HepG2 (cell line): Measurements from ENCODE around the gene MEIOB. TPM values are rescaled to one million over a fixed set of nuclear protein-coding genes. Genes with fewer than 3 reads are reported as not detected.
A peak's percentile ranks its signal among the peaks of the same experiment; 100 is the strongest.

Experiments used
- ATF7 ChIP-seq, 2 experiments: fragments of 450-650 bp in 1 of 2; sonication (generic) in 1 of 2; formaldehyde crosslinking in 1 of 2; IDR thresholded peaks; 2 replicates each; pipeline versions ENCODE4 v1.4.0 to v1.6.1; 2016 to 2020; ENCODE audit warnings: antibody characterized with exemption in 1 of 2, mild to moderate bottlenecking in 1 of 2, missing genetic modification reagents in 1 of 2
- ATF7-NPFF ChIP-seq: sonication (generic); formaldehyde crosslinking; IDR thresholded peaks from 2 replicates; pipeline ENCODE4 v1.8.1; 2023; ENCODE audit warnings: mild to moderate bottlenecking, low read depth, missing genetic modification reagents, moderate library complexity
- CEBPG ChIP-seq: IDR thresholded peaks from 2 replicates; pipeline ENCODE4 v1.6.1; 2016
- ESRRA ChIP-seq: sonication (generic); formaldehyde crosslinking; IDR thresholded peaks from 2 replicates; pipeline ENCODE4 v1.5.1; 2020; ENCODE audit warnings: mild to moderate bottlenecking, low read depth, missing genetic modification reagents
- MEF2D ChIP-seq: sonication (generic); formaldehyde crosslinking; IDR thresholded peaks from 2 replicates; pipeline ENCODE4 v1.5.1; 2020; ENCODE audit warnings: mild to moderate bottlenecking, missing genetic modification reagents
- POLR2G ChIP-seq: fragments of 200-400 bp; formaldehyde crosslinking; IDR thresholded peaks from 2 replicates; pipeline ENCODE4 v1.6.1; 2018; ENCODE audit warnings: mild to moderate bottlenecking, low read depth, low read length, moderate library complexity
- REXO4 ChIP-seq: sonication (generic); formaldehyde crosslinking; IDR thresholded peaks from 2 replicates; pipeline ENCODE4 v1.8.0; 2022; ENCODE audit warnings: missing genetic modification reagents, mild to moderate bottlenecking, borderline replicate concordance
- SIN3B ChIP-seq: fragments of 150-350 bp; IDR thresholded peaks from 2 replicates; pipeline ENCODE4 v1.6.1; 2014; ENCODE audit warnings: low read length
- TARDBP ChIP-seq: sonication (generic); formaldehyde crosslinking; IDR thresholded peaks from 2 replicates; pipeline ENCODE4 v1.8.0; 2022; ENCODE audit warnings: mild to moderate bottlenecking, missing genetic modification reagents
- ZNF138 ChIP-seq: sonication (generic); formaldehyde crosslinking; IDR thresholded peaks from 2 replicates; pipeline ENCODE4 v1.5.0; 2020; ENCODE audit warnings: mild to moderate bottlenecking, low read depth, missing genetic modification reagents
- ZNF20 ChIP-seq: sonication (generic); formaldehyde crosslinking; IDR thresholded peaks from 2 replicates; pipeline ENCODE4 v1.4.0; 2020; ENCODE audit warnings: mild to moderate bottlenecking, moderate library complexity, missing genetic modification reagents
- ZNF432 ChIP-seq: sonication (generic); formaldehyde crosslinking; IDR thresholded peaks from 2 replicates; pipeline ENCODE4 v1.5.0; 2020; ENCODE audit warnings: missing genetic modification reagents, mild to moderate bottlenecking, borderline replicate concordance
- polyA plus RNA-seq, 8 experiments: library from polyadenylated mRNA; depleted of rRNA in 3 of 8; stranded (reverse) in 7 of 8; unstranded in 1 of 8; fragments of >200 nt; fragmentation: Illumina TruSeq in 4 of 8; extraction: Trizol in 4 of 8; gene quantifications; 2 replicates each; pipeline versions ENCODE4 v1.2.1 to v1.2.3, GENCODE V29; 2011 to 2016; ENCODE audit warnings: low read depth in 4 of 8, missing spikeins in 1 of 8, mixed read lengths in 1 of 8; ENCODE audit not compliant: insufficient read depth in 1 of 8
- total RNA-seq, 5 experiments: library from RNA; depleted of rRNA; stranded (reverse); fragments of >200 nt; fragmentation: Illumina TruSeq; extraction: Trizol; gene quantifications; 2 replicates each; pipeline ENCODE4 v1.2.3, GENCODE V29; 2016; ENCODE audit warnings: low read depth in 1 of 5
- TF ChIP-seq, protein P1 (sequence below): sonication (generic); formaldehyde crosslinking; IDR thresholded peaks from 2 replicates; pipeline ENCODE4 v1.5.0; 2020; ENCODE audit warnings: mild to moderate bottlenecking, missing genetic modification reagents, moderate library complexity
- TF ChIP-seq, protein P2 (sequence below): sonication (generic); formaldehyde crosslinking; IDR thresholded peaks from 2 replicates; pipeline ENCODE4 v1.5.1; 2020; ENCODE audit warnings: mild to moderate bottlenecking, missing genetic modification reagents
- TF ChIP-seq, protein P3 (sequence below): sonication (generic); formaldehyde crosslinking; IDR thresholded peaks from 2 replicates; pipeline ENCODE4 v1.5.0; 2020; ENCODE audit warnings: mild to moderate bottlenecking, missing genetic modification reagents
- TF ChIP-seq, protein P4 (sequence below): sonication (generic); IDR thresholded peaks from 2 replicates; pipeline ENCODE4 v1.6.1; 2016; ENCODE audit warnings: low read depth, borderline replicate concordance
- TF ChIP-seq, protein P5 (sequence below): IDR thresholded peaks from 2 replicates; pipeline ENCODE4 v1.6.1; 2016

MEIOB gene
- total and polyA plus RNA-seq, 2 of the 13 experiments (the other 11 are each of a cell fraction or from before 2014, with no cell fraction given), result 0.17 TPM; not detected in 1

DNA sequence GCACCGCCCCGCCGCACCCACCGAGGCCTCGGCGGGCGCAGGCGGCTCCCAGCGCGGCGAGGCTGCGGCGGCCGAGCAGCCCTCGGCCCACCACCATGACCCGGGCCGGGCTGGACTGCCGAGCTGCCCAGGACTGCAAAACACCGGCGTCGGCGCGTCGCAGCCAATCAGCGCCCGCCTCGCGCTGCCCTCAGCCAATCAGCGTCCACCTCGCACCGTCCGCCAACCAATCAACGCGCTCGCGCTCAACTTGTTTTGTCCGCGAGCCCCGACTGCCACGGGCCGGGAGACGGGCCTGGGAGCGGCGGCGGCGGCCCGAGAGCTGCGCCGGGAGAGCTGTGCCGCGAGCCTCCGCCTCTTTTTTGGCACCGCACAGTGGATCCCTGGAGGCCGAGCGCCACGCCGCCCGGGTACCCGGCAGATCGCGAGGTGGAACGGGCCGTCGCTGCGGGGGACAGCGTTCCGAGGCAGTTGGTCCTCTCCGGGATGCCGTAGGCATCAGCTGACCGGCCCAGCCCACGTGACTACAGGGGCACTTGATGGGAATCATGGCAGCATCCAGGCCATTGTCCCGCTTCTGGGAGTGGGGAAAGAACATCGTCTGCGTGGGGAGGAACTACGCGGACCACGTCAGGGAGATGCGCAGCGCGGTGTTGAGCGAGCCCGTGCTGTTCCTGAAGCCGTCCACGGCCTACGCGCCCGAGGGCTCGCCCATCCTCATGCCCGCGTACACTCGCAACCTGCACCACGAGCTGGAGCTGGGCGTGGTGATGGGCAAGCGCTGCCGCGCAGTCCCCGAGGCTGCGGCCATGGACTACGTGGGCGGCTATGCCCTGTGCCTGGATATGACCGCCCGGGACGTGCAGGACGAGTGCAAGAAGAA, 45.0 kb downstream of the MEIOB start, which contains the start of the genes FAHD1 and HAGH (continued):
- TF ChIP-seq, protein P1, sequence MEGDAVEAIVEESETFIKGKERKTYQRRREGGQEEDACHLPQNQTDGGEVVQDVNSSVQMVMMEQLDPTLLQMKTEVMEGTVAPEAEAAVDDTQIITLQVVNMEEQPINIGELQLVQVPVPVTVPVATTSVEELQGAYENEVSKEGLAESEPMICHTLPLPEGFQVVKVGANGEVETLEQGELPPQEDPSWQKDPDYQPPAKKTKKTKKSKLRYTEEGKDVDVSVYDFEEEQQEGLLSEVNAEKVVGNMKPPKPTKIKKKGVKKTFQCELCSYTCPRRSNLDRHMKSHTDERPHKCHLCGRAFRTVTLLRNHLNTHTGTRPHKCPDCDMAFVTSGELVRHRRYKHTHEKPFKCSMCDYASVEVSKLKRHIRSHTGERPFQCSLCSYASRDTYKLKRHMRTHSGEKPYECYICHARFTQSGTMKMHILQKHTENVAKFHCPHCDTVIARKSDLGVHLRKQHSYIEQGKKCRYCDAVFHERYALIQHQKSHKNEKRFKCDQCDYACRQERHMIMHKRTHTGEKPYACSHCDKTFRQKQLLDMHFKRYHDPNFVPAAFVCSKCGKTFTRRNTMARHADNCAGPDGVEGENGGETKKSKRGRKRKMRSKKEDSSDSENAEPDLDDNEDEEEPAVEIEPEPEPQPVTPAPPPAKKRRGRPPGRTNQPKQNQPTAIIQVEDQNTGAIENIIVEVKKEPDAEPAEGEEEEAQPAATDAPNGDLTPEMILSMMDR (CRISPR knock-in tag), result 0 out of 2 replicates have a peak, but pooled peaks have one; percentile 3
- TF ChIP-seq ZNF432 (no peak), ATF7-NPFF (peak; percentile 68; the same call in 1 of the 2 replicates), POLR2G (peak; percentile 93), REXO4 (CRISPR knock-in tag) (peak; percentile 81; the same call in 1 of the 2 replicates), ZNF20 (CRISPR knock-in tag) (0 out of 2 replicates have a peak, but pooled peaks have one; percentile 56), CEBPG (CRISPR knock-in tag) (no peak; the same call in 1 of the 2 replicates), SIN3B (peak; percentile 94), MEF2D (CRISPR knock-in tag) (peak; percentile 84), ATF7 (IDR thresholded peaks at IDR 0.05) (no peak), ATF7 (CRISPR knock-in tag; IDR thresholded peaks at IDR 0.05) (no peak), ESRRA (CRISPR knock-in tag) (peak; percentile 71; the same call in 1 of the 2 replicates), TARDBP (CRISPR knock-in tag) (peak; percentile 88), ZNF138 (CRISPR knock-in tag) (peak; percentile 88; the same call in 1 of the 2 replicates)
- TF ChIP-seq, protein P2, sequence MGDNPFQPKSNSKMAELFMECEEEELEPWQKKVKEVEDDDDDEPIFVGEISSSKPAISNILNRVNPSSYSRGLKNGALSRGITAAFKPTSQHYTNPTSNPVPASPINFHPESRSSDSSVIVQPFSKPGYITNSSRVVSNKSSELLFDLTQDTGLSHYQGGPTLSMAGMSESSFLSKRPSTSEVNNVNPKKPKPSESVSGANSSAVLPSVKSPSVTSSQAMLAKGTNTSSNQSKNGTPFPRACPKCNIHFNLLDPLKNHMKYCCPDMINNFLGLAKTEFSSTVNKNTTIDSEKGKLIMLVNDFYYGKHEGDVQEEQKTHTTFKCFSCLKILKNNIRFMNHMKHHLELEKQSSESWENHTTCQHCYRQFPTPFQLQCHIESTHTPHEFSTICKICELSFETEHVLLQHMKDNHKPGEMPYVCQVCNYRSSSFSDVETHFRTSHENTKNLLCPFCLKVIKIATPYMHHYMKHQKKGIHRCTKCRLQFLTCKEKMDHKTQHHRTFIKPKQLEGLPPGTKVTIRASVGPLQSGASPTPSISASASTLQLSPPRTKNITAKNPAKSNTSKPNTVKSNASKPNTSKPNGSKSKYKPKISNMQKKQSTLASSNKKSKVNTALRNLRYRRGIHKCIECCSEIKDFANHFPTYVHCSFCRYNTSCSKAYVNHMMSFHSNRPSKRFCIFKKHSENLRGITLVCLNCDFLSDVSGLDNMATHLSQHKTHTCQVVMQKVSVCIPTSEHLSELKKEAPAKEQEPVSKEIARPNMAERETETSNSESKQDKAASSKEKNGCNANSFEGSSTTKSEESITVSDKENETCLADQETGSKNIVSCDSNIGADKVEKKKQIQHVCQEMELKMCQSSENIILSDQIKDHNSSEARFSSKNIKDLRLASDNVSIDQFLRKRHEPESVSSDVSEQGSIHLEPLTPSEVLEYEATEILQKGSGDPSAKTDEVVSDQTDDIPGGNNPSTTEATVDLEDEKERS (CRISPR knock-in tag), result peak; percentile 60; the same call in 1 of the 2 replicates
- TF ChIP-seq, protein P3, sequence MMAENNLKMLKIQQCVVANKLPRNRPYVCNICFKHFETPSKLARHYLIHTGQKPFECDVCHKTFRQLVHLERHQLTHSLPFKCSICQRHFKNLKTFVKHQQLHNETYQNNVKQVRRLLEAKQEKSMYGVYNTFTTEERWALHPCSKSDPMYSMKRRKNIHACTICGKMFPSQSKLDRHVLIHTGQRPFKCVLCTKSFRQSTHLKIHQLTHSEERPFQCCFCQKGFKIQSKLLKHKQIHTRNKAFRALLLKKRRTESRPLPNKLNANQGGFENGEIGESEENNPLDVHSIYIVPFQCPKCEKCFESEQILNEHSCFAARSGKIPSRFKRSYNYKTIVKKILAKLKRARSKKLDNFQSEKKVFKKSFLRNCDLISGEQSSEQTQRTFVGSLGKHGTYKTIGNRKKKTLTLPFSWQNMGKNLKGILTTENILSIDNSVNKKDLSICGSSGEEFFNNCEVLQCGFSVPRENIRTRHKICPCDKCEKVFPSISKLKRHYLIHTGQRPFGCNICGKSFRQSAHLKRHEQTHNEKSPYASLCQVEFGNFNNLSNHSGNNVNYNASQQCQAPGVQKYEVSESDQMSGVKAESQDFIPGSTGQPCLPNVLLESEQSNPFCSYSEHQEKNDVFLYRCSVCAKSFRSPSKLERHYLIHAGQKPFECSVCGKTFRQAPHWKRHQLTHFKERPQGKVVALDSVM, result peak; percentile 84
- TF ChIP-seq, protein P4, sequence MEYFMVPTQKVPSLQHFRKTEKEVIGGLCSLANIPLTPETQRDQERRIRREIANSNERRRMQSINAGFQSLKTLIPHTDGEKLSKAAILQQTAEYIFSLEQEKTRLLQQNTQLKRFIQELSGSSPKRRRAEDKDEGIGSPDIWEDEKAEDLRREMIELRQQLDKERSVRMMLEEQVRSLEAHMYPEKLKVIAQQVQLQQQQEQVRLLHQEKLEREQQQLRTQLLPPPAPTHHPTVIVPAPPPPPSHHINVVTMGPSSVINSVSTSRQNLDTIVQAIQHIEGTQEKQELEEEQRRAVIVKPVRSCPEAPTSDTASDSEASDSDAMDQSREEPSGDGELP, result peak; percentile 99
- TF ChIP-seq, protein P5, sequence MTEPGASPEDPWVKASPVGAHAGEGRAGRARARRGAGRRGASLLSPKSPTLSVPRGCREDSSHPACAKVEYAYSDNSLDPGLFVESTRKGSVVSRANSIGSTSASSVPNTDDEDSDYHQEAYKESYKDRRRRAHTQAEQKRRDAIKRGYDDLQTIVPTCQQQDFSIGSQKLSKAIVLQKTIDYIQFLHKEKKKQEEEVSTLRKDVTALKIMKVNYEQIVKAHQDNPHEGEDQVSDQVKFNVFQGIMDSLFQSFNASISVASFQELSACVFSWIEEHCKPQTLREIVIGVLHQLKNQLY (CRISPR knock-in tag), result peak; percentile 69; the same call in 1 of the 2 replicates
